GM12878 (cell line): ENCODE results near the gene ATP6V0A1. TPM values are rescaled to one million over a fixed set of nuclear protein-coding genes. Genes with fewer than 3 reads are reported as not detected.

Experiments used
- BHLHE40 ChIP-seq, 2 experiments: fragments of 450-650 bp in 1 of 2; IDR thresholded peaks; 2 replicates each; pipeline ENCODE4 v1.6.1; 2011 to 2017; ENCODE audit warnings: low read depth in 2 of 2, borderline replicate concordance in 1 of 2, improper control_type of control experiment in 1 of 2, low read length in 1 of 2, mild to moderate bottlenecking in 1 of 2
- CBX3 ChIP-seq: fragments of 200-600 bp; sonication (generic); IDR thresholded peaks from 2 replicates; pipeline ENCODE4 v1.6.1; 2016; ENCODE audit warnings: low read depth, borderline replicate concordance
- CBX5 ChIP-seq: sonication (generic); IDR thresholded peaks from 2 replicates; pipeline ENCODE4 v1.6.1; 2016; ENCODE audit warnings: low read depth, moderate library complexity, mild to moderate bottlenecking, inconsistent platforms
- CEBPB ChIP-seq, 2 experiments: fragments of 150-350 bp in 1 of 2; IDR thresholded peaks; 2 replicates each; pipeline ENCODE4 v1.6.1; 2012 to 2014; ENCODE audit warnings: low read depth in 2 of 2, low read length in 2 of 2, borderline replicate concordance in 1 of 2, inconsistent platforms in 1 of 2
- CHD2 ChIP-seq: IDR thresholded peaks from 2 replicates; pipeline ENCODE4 v1.6.1; 2011; ENCODE audit warnings: low read depth, low read length, improper control_type of control experiment, borderline replicate concordance
- ESRRA ChIP-seq: IDR thresholded peaks from 2 replicates; pipeline ENCODE4 v1.6.1; 2012; ENCODE audit warnings: mild to moderate bottlenecking, low read length, improper control_type of control experiment
- FOXK2 ChIP-seq: fragments of 450-650 bp; IDR thresholded peaks from 2 replicates; pipeline ENCODE4 v1.6.1; 2017; ENCODE audit warnings: mild to moderate bottlenecking, moderate library complexity
- HCFC1 ChIP-seq: fragments of 150-350 bp; IDR thresholded peaks from 2 replicates; pipeline ENCODE4 v1.6.1; 2014; ENCODE audit warnings: low read length
- IRF3 ChIP-seq: fragments of 450-650 bp; IDR thresholded peaks from 2 replicates; pipeline ENCODE4 v1.6.1; 2014; ENCODE audit warnings: mild to moderate bottlenecking
- MEF2A ChIP-seq: IDR thresholded peaks from 2 replicates; pipeline ENCODE4 v1.6.1; 2011; ENCODE audit warnings: low read depth, mild to moderate bottlenecking, low read length, moderate library complexity; ENCODE audit not compliant: insufficient read depth
- NR2C2 ChIP-seq: IDR thresholded peaks from 2 replicates; pipeline ENCODE4 v1.6.1; 2011; ENCODE audit warnings: borderline replicate concordance, low read depth; ENCODE audit not compliant: control insufficient read depth, insufficient read length
- NRF1 ChIP-seq: conservative IDR thresholded peaks from 2 replicates; pipeline ENCODE4 v1.6.1; 2011; ENCODE audit warnings: mild to moderate bottlenecking, low read depth, low read length, improper control_type of control experiment
- PAX8 ChIP-seq: fragments of 450-650 bp; IDR thresholded peaks from 2 replicates; pipeline ENCODE4 v1.6.1; 2017; ENCODE audit warnings: mild to moderate bottlenecking, moderate library complexity
- PKNOX1 ChIP-seq: fragments of 450-650 bp; IDR thresholded peaks from 2 replicates; pipeline ENCODE4 v1.6.1; 2016; ENCODE audit warnings: mild to moderate bottlenecking
- RAD21 ChIP-seq: IDR thresholded peaks from 2 replicates; pipeline ENCODE4 v1.6.1; 2011; ENCODE audit warnings: mild to moderate bottlenecking, low read depth, low read length, moderate library complexity; ENCODE audit not compliant: insufficient read depth
- RELB ChIP-seq: fragments of 450-650 bp; IDR thresholded peaks from 2 replicates; pipeline ENCODE4 v1.6.1; 2017; ENCODE audit warnings: low read depth, mild to moderate bottlenecking, moderate library complexity
- SIN3A ChIP-seq: IDR thresholded peaks from 2 replicates; pipeline ENCODE4 v1.6.1; 2012; ENCODE audit warnings: low read depth, low read length, improper control_type of control experiment
- SRF ChIP-seq, 2 experiments: IDR thresholded peaks; 2 replicates each; pipeline ENCODE4 v1.6.1; 2011; ENCODE audit warnings: low read depth in 2 of 2, low read length in 2 of 2, mild to moderate bottlenecking in 1 of 2, moderate library complexity in 1 of 2
- STAT3 ChIP-seq: IDR thresholded peaks from 2 replicates; pipeline ENCODE4 v1.6.1; 2011; ENCODE audit warnings: low read depth, low read length, improper control_type of control experiment
- WRNIP1 ChIP-seq: IDR thresholded peaks from 2 replicates; pipeline ENCODE4 v1.6.1; 2011; ENCODE audit warnings: low read depth, low read length, improper control_type of control experiment, borderline replicate concordance
- ZBTB4 ChIP-seq: fragments of 450-650 bp; formaldehyde crosslinking; IDR thresholded peaks from 2 replicates; pipeline ENCODE4 v1.4.0; 2022; ENCODE audit warnings: mild to moderate bottlenecking, moderate library complexity
- polyA plus RNA-seq, 11 experiments: library from polyadenylated mRNA; depleted of rRNA in 4 of 11; unstranded in 6 of 11; stranded (reverse) in 5 of 11; fragments of >200 nt; fragmentation: Nextera tagmentation in 4 of 11; fragmentation: Illumina TruSeq in 1 of 11; extraction: Ambion mirVana in 4 of 11; extraction: Trizol in 1 of 11; gene quantifications; 1 replicate in 1 of 11; 2 replicates in 10 of 11; pipeline versions ENCODE4 v1.2.1 to v1.2.3, GENCODE V29; 2011 to 2016; ENCODE audit warnings: inconsistent platforms in 2 of 11, missing spikeins in 2 of 11, low read depth in 1 of 11
- total RNA-seq, 4 experiments: library from RNA; depleted of rRNA in 3 of 4; stranded (reverse); fragments of >200 nt in 3 of 4; fragmentation: Illumina TruSeq in 1 of 4; extraction: Trizol in 1 of 4; gene quantifications; 2 replicates each; pipeline versions ENCODE4 v1.2.1 to v1.2.3, GENCODE V29; 2013 to 2021

The ATP6V0A1 gene
- total and polyA plus RNA-seq, 10 of the 15 experiments (the other 5 are each of a cell fraction or from before 2014, with no cell fraction given): 3.0 to 76.6 (median 30.9) TPM

- TF ChIP-seq ZBTB4 (CRISPR knock-in tag): no peak
- TF ChIP-seq WRNIP1: no peak
- TF ChIP-seq CBX5: no peak
- TF ChIP-seq CBX3: no peak
- TF ChIP-seq SRF (IDR thresholded peaks at IDR 0.05; ENCODE audit: low read depth in 2 of 2, low read length in 2 of 2): no peak
- no peak for TF ChIP-seq PAX8
- peak; percentile 32; the same call in 1 of the 2 replicates for TF ChIP-seq RELB
- TF ChIP-seq MEF2A: no peak
- no peak for TF ChIP-seq NR2C2
- TF ChIP-seq STAT3: no peak
- no peak for TF ChIP-seq IRF3
- no peak for TF ChIP-seq PKNOX1
- no peak for TF ChIP-seq CHD2
- no peak for TF ChIP-seq RAD21
- TF ChIP-seq ESRRA: no peak
- no peak for TF ChIP-seq NRF1
- TF ChIP-seq SIN3A: no peak
- TF ChIP-seq BHLHE40 (IDR thresholded peaks at IDR 0.05; ENCODE audit: borderline replicate concordance in 1 of 2, low read depth in 2 of 2, low read length in 1 of 2): peak; percentile 57 to 88; a peak in 3 of 4 replicates
- TF ChIP-seq HCFC1: no peak
- no peak for TF ChIP-seq CEBPB (IDR thresholded peaks at IDR 0.05; ENCODE audit: borderline replicate concordance in 1 of 2, low read depth in 2 of 2, low read length in 2 of 2)
- no peak for TF ChIP-seq FOXK2
Observed at GRCh38 chr17:42458497-42459255, at the start of gene ATP6V0A1 (continued).
